HFFc6 (cell line): ENCODE measurements around the gene CNOT6L. TPM values are rescaled to one million over a fixed set of nuclear protein-coding genes. Genes with fewer than 3 reads are reported as not detected.
"Not testable (repeated sequence)": the region's sequence is repeated elsewhere in the genome, so short reads cannot be mapped to it uniquely, and the experiment has no call there.

Source experiments
- DNase-seq: peaks from one replicate; pipeline ENCODE4 v3.0.0-alpha.2; 2018
- H3K27ac Mint-ChIP-seq: 2 replicates; pipeline ENCODE4 v1.8.0; 2020; ENCODE audit warnings: mild to moderate bottlenecking, mixed read lengths
- H3K27me3 Mint-ChIP-seq: 2 replicates; pipeline ENCODE4 v1.8.0; 2021; ENCODE audit warnings: mild to moderate bottlenecking, moderate library complexity, mixed read lengths; ENCODE audit not compliant: insufficient read depth
- H3K36me3 Mint-ChIP-seq: 2 replicates; pipeline ENCODE4 v1.8.0; 2021; ENCODE audit warnings: low read depth, mixed read lengths
- H3K4me1 Mint-ChIP-seq: 2 replicates; pipeline ENCODE4 v1.8.0; 2020; ENCODE audit warnings: low read depth, mixed read lengths
- H3K4me3 Mint-ChIP-seq: 2 replicates; pipeline ENCODE4 v1.8.0; 2020; ENCODE audit warnings: mild to moderate bottlenecking, moderate library complexity, mixed read lengths
- H3K9me3 Mint-ChIP-seq: 2 replicates; pipeline ENCODE4 v1.8.0; 2020; ENCODE audit warnings: mild to moderate bottlenecking, mixed read lengths
- total RNA-seq, 6 experiments: library from RNA; stranded (reverse); fragmentation: NEBNext Ultra II Directional; extraction: Animal tissue kit (Norgen Biotek cat#: 25700); gene quantifications; 2 replicates in 1 of 6; 3 replicates in 5 of 6; pipeline ENCODE4 v1.2.3, GENCODE V29; 2021
- TF ChIP-seq, protein P1 (sequence below): fragments of 200-600 bp; sonication (generic); IDR thresholded peaks from 2 replicates; pipeline ENCODE4 v1.5.0; 2021; ENCODE audit warnings: antibody characterized with exemption, mild to moderate bottlenecking

Gene CNOT6L
- total RNA-seq, 6 experiments from 2014 or later: 17.8 to 24.3 (median 20.2) TPM

DNA sequence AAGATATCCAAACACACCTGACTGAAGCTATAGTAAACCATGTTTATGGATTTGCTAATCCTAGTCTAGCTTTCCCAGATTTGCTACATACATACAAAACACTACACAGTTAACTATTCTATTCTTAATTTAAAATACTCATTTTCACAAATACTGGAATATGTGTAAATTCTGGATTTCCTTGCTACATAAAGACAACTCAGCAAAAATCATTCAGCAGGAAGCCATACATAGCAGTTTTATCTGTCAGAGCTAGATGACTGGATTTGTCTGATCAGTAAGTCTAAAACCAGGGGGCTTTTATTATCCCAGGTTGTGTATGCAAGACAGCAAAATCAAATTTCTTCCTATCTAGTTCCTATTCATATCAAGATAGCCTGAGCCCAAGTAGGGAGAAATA lies 98.1 kb downstream of the CNOT6L start:
- Mint-ChIP-seq H3K9me3 (no peaks in the 10 kb centered on the region), H3K4me1 (no peaks in the 10 kb centered on the region), H3K4me3 (no peak overlapping the region), H3K36me3 (no peaks in the 10 kb centered on the region), H3K27me3 (no peaks in the 10 kb centered on the region), H3K27ac (no peak overlapping the region)
- DNase-seq: no peak
- TF ChIP-seq, protein P1, sequence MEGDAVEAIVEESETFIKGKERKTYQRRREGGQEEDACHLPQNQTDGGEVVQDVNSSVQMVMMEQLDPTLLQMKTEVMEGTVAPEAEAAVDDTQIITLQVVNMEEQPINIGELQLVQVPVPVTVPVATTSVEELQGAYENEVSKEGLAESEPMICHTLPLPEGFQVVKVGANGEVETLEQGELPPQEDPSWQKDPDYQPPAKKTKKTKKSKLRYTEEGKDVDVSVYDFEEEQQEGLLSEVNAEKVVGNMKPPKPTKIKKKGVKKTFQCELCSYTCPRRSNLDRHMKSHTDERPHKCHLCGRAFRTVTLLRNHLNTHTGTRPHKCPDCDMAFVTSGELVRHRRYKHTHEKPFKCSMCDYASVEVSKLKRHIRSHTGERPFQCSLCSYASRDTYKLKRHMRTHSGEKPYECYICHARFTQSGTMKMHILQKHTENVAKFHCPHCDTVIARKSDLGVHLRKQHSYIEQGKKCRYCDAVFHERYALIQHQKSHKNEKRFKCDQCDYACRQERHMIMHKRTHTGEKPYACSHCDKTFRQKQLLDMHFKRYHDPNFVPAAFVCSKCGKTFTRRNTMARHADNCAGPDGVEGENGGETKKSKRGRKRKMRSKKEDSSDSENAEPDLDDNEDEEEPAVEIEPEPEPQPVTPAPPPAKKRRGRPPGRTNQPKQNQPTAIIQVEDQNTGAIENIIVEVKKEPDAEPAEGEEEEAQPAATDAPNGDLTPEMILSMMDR: no peak

DNA sequence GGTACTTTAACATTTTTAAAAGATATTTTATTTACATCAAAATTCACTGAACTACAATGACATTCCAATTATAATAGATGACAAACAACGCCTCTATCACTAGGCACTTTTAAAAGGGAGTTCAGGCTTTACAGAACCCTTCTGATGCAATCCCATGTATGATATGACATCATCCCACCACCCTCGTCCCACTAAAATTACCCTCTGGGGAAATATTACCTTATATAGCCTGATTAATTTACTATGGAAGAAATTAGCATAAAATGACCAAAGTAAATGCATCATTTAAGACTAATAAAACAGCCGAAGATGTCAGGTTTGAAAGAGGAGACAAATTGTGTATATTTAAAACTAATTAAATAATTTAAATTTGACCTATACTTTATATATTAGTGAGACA lies 100.7 kb downstream of the CNOT6L start:
- H3K27ac Mint-ChIP-seq, H3K9me3 Mint-ChIP-seq, H3K36me3 Mint-ChIP-seq, H3K4me1 Mint-ChIP-seq, DNase-seq, H3K27me3 Mint-ChIP-seq, H3K4me3 Mint-ChIP-seq: not testable (repeated sequence)

DNA sequence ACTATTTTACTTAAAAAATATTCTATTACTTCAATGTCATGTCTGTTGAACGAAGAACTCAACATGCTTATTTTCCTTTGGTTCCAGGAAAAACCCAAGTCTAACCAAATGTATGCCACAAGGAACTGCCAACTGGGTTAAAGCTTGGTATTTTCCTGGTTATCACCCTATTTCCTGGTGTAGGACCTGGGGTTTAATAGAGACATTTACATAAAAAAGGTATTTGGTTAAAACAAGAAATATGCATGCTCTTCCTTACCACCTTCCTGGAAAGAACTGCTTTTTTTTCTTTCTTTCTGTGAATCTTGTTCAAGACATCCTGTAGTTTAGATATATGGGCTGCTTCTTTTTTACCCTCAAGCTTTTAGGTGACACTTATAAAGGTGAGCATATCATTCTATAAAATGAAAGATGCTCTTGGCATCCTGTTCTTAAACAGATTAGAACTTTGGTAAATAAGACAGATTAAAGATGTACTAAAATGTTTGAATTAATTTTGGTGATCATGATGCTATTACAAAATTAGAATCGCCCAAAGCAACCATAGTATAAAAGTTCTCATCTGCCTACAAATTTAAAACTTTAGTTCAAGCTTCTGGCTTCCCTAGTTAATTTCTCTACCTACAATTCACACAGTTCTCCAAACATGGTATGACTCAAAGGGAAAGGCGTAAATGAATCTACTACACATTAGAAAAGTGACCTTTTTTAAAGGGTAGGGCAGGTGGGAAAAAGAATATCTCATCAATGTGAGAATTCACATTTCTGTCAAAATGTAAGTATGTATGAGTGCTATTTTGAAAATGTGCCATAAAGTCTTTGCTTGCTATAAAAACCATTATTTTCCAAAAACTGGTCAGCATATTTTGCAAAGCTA lies 103.5 kb downstream of the CNOT6L start:
- Mint-ChIP-seq H3K27ac (no peak overlapping the region), H3K9me3 (no peaks in the 10 kb centered on the region), H3K27me3 (no peaks in the 10 kb centered on the region), H3K4me1 (no peaks in the 10 kb centered on the region), H3K36me3 (no peaks in the 10 kb centered on the region), H3K4me3 (no peak overlapping the region)
- TF ChIP-seq, protein P1: no peak
- no peak for DNase-seq

DNA sequence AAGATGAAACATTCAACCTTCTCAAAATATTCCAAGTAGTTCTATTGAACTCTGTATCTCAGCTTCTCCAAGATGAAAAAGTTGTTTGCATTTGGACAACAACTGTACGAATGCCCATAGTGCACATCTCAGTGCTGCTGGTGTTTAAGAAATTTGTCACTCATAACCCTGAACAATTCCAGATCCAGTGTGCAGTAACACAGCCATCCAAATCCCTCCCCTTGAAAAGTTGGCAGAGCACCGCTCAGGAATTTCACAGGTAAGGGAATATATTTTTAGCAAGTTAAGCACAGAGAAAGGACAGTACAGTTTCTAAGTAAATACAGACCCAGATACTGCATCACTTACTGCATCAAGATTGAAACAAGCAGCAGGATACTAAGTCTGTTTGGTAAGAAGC lies 104.7 kb downstream of the CNOT6L start:
- no peaks in the 10 kb centered on the region for H3K36me3 Mint-ChIP-seq
- no peak for DNase-seq
- TF ChIP-seq, protein P1: no peak
- H3K27me3 Mint-ChIP-seq: no peaks in the 10 kb centered on the region
- no peaks in the 10 kb centered on the region for H3K4me1 Mint-ChIP-seq
- no peaks in the 10 kb centered on the region for H3K9me3 Mint-ChIP-seq
- H3K27ac Mint-ChIP-seq: no peak overlapping the region
- H3K4me3 Mint-ChIP-seq: no peak overlapping the region

DNA sequence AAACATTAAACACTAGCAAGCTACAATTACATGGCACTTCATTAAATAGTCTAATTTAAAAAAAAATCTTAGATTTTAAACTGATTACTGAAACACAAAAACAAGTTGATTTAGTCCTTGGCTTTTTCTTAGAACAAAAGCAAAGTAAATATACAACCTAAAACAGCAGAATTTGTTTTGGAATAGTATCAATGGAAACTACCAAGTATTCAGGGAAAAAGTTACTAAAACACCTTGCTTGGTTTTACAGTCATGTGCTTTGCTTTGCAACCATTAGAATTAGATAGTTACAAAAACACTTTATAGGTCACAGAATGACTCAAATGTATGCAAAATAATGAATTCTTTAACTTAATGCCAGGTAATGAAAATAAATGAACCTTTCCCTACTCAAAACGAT lies 105.3 kb downstream of the CNOT6L start:
- no peaks in the 10 kb centered on the region for H3K9me3 Mint-ChIP-seq
- no peaks in the 10 kb centered on the region for H3K4me1 Mint-ChIP-seq
- H3K36me3 Mint-ChIP-seq: no peaks in the 10 kb centered on the region
- no peak overlapping the region for H3K27ac Mint-ChIP-seq
- H3K27me3 Mint-ChIP-seq: no peaks in the 10 kb centered on the region
- TF ChIP-seq, protein P1: no peak
- DNase-seq: no peak
- H3K4me3 Mint-ChIP-seq: no peak overlapping the region

DNA sequence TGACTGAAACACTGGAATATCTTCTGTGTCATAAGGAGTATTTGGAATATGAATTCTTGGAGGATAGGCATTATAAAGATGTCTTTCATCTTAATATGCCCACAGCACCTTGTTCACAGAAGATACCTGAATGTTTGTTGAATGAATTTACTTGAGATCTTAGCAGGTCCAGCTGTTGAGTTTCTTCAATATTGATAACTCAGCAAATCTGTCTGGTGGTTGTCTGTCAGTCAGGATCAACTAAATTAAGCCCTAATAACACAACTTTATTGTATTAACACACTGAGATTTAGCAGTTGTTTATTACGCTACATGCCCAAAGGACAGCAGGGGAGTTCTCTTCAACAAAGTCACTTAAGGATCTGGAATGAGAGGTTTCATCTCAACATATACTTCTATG lies 106.5 kb downstream of the CNOT6L start:
- Mint-ChIP-seq H3K27ac (no peak overlapping the region), H3K4me1 (no peaks in the 10 kb centered on the region), H3K4me3 (no peak overlapping the region), H3K36me3 (no peaks in the 10 kb centered on the region), H3K27me3 (no peaks in the 10 kb centered on the region), H3K9me3 (no peaks in the 10 kb centered on the region)
- DNase-seq: no peak
- TF ChIP-seq, protein P1: no peak
